ENCODE results near the gene CYSTM1.
A peak's percentile ranks its signal among the peaks of the same experiment; 100 is the strongest.
"Not testable (repeated sequence)": the region's sequence is repeated elsewhere in the genome, so short reads cannot be mapped to it uniquely, and the experiment has no call there.

Gene CYSTM1

DNA sequence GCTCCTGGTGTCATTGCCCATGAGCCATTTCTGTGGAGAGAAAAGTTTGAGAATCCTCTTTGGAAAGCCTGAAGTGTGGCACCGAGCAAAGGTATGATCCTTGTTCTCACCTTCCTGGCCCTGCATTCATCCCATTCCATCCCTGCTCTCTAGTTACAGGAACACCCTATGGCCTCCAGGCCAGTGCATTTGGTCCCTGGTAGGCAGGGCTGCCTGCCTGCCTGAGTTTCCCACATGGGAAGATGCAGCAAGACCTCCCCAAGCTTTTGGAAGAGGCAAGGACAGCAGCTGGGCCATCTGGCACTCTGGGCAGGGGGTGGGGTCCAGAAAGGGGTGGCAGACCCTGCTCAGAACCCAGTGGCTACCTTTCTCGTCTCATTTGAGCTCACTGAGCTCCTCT, 24.8 kb upstream of the CYSTM1 start:
- no peak for DNase-seq (ENCODE audit: low read depth)

DNA sequence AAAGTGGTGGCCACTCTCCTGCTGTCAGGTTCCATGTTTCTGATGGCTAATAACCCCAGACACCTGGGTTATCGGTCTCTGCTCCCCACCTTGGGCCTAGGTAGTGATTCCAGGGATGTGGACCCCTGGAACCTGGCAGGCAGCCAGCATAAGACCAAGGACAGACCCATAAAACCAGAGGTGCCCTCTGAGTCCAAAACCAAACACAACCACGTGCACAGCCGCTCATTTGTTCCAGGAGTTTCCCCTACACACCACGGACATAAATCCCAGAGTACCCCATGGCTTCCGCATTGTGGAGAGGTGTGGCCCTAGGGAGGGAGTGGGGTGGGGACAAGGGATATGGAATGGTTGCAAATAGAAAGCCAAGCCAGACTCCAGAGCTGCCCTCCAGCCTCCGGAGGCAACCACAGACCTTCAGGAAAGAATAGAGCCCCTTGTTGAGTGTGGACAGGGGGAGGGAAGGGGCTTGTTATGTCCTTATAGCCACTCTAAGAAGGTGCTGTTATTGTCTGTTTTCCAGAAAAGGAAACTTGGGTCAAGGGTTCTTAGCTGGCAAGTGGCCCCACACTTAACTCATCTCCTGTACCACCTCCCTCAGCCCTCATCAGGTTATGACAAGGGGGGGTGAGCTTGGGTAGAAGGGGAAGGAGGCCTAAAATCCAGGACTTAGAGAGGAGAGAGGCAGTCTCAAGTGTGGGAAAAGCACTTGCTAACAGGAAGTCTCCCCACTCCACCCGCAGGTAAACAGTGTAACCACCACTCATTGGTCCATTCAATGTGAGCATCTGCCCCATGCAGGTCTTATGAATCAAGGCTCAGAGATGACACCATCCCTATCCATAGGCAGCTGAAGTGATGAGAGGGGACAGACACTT, 23.6 kb upstream of the CYSTM1 start:
- DNase-seq (ENCODE audit: low read depth) = no peak

DNA sequence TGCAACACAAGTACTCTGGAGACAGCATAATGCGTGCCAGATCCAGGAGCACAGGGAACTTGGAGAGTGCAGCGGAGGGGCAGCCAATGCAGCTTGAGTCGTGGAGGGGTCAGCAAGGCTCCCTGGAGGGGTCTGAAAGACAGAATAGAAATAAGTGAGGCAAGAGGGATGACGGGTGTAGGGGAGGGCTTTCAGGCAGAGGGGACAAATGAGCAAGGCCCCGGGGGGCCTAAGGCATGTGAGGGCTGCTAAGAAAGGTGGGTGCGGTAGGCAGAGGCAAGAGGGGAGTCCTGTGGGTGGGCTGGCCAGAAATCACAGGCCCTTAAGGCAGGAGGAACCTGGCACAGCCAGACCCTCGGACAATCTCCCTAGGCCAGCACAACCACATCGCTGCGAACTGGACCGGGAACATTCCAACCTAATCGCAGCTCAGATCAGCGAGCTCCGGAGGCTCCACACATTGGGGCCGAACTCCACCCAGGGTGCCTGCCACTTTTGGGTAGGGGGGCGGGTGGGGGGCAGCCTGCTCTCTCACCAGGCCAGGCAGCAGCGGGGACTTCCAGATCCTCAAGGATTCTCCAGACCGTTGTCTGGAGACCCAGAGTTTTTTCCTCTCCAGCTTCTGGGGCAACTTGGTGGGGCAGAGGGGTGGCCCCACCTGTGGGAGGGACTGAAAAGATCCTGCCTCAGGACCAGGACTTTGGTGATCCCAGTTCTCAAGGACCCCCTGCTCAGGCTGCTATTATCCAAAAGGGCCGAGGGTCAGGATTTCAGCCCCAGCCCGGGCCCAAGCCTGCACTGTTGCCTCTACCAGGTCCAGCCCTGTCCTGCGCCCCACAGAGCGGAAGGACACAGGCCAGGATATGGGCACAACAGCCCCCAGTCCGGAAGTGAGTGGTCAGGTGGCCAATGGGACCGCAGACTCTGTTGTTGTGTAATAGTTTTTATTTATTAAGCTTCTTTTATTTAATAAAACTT, 22.7 kb upstream of the CYSTM1 start:
- DNase-seq (ENCODE audit: low read depth) = no peak

DNA sequence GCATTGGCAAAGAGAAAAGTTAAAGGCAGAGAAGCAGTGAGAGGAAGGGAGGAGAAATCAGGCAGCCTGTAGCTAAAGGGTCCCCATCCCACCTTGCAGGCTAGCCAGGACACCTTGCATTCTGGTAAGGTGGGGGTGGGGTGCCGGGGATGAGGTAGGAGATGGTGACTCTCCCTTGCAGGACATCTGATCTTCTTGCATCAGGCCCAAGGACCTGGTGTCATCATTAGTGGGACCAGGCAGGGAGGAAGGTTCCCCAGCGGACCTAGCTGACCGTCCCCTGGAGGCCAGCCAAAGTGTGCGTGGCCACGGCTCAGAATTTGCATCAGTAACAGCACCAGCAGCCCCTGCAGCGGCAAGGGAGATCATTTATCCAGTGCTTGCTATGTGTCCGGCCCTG, 21.7 kb upstream of the CYSTM1 start:
- DNase-seq (ENCODE audit: low read depth) = no peak

DNA sequence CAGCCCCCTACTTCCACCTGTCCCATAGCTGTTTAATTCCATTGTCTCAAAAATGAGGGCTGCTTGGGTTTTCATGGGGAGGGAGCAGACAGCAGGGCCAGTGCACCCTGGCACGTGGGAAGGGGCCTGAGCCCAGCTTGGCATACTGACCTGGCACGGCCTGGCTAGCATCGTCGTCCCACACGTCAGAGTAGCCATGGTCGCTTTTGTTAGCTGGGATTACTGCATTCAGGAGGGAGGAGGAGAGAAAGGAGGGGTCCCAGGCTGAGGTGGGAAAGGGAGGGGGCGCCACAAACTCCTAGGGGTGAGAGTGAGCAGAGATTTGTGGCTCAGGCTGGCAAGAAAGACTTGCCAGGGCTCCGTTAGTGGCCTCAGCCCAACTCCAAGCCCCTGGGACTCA, 21.1 kb upstream of the CYSTM1 start:
- DNase-seq (ENCODE audit: low read depth) = no peak

DNA sequence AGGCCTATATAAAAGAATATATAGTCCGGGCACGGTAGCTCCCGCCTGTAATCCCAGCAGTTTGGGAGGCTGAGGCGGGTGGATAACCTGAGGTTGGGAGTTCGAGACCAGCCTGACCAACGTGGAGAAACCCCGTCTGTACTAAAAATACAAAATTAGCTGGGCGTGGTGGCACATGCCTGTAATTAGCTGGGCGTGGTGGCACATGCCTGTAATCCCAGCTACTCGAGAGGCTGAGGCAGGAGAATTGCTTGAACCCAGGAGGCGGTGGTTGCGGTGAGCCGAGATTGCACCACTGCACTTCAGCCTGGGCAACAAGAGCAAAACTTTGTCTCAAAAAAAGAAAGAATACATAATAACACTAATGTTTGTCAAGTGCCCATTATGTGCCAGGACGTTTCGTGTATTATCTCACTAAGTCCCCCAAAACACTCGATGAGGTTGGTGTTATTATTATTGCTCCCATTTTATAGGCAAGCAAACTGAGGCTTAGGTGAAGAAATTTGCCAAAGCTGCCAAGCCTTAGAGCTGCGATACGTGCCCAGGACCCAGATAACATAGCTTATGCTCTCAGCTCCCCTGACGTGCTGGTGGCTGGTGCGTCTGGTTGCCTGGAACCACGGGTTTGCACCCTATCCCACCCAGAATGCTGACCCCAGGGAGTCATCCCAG, 20.1 kb upstream of the CYSTM1 start:
- DNase-seq (ENCODE audit: low read depth) = not testable (repeated sequence)

DNA sequence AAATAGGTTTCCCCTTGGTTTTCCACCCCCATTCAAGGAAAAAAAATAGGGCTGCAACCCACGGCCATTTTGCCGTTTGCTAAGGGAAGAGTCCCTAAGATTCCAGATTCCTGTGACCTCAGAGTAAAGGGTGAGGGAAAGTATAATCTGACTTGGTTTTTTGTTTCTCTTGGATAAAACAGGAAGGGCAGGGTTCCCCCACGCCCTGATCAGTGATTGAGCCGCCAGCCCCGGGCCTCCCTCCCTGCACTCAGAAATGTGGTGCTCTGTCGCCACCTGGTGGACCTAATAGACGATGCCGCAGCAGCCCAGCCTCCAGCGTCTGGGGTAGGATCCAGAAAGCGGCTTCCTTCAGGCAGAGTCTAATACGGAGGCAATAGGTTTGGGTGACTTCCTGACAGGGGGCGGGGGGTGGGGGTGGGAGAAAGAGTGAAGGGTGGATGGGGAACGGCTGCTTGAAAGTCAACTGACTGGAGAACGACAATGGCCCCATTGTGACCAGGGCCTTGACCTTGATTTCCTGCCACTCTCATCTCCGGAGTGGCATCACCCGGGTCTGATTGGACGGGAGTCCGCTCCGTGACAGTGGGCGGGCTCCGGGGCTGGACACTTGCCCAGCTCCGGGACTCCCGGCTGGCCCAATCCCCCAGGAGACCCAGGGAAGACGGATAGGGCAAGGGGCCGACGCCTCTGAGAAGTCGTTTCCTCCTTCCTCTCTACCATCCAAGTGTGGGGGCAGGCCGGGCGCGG, 17.8 kb upstream of the CYSTM1 start:
- DNase-seq (ENCODE audit: low read depth) = peak; percentile 65

DNA sequence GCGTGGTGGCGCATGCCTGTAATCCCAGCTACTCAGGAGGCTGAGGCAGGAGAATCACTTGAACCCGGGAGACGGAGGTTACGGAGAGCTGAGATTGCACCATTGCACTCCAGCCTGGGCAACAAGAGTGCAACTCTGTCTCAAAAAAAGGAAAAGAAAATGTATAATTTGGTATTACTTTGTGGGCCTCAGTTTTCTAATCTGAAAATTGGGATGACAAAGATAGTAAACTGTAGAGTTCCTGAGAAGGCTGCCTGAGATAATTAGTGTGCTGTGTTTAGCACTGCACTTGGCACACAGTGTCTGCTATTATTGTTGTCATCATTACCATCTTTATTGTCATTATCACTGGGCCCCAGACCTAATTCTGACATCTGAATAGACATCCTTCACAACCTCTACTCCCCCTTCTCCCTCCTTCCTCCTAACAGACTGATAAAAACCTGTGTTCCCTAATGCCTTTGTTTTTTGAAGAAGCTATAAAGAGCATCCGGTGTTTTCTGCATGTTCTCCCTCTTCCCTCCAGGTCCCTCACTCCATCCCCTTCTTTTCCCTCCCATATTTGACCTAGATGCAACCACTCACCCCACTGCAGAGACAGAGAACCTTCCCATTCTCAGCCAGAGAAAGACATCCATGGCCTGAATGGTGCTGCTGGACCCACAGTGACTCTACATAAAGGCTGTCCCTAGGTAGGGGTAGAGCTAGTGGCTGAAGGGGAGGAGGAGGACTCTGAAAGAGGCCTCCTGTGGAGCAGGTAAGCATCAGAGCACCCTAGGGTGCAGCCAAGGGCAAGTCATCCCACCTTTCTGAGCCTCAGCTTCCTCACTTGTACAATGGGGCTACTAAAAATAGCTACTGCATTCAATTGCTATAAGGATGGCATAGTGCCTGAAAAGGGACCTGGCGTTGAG, 15.7 kb upstream of the CYSTM1 start:
- no peak for DNase-seq (ENCODE audit: low read depth)

DNA sequence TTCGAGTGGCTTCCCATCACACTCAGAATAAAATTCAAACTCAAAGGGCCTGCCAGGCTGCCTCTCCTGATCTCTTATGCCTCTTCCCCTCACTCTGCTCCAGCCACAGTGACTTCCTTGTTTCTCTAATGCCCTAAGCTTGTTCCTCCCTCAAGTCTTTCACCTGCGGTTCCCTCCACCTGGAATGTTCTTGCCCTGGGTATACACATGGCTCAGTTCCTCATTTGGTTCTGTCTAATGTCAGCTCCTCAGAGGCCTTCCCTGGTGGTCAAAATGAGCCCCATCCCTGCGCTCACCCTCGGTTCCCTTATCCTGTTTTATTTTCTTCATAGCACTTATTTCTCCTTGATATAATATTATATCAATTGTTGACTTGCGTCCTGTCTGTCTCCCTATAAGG, 12.7 kb upstream of the CYSTM1 start:
- DNase-seq (ENCODE audit: low read depth) = no peak

DNA sequence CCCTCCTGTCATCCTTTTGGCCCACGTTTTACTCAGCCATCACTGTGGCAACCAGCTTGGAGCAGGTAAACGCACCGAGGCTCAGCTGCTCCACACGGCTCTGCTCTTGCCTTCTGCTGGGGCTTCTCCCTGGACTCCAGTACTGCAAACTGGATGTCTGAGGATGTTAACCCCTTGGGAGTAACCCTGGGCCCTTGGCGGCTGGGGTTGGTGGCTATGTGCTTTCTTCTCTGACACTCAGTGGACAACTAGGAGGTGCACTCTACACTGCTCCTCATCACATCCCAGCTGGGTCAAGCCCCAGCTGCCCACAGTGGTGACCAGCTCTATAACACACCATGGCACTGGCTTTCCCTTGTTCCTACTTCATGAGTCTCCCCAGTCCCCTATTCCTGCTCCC, 12.2 kb upstream of the CYSTM1 start:
- no peak for DNase-seq (ENCODE audit: low read depth)

DNA sequence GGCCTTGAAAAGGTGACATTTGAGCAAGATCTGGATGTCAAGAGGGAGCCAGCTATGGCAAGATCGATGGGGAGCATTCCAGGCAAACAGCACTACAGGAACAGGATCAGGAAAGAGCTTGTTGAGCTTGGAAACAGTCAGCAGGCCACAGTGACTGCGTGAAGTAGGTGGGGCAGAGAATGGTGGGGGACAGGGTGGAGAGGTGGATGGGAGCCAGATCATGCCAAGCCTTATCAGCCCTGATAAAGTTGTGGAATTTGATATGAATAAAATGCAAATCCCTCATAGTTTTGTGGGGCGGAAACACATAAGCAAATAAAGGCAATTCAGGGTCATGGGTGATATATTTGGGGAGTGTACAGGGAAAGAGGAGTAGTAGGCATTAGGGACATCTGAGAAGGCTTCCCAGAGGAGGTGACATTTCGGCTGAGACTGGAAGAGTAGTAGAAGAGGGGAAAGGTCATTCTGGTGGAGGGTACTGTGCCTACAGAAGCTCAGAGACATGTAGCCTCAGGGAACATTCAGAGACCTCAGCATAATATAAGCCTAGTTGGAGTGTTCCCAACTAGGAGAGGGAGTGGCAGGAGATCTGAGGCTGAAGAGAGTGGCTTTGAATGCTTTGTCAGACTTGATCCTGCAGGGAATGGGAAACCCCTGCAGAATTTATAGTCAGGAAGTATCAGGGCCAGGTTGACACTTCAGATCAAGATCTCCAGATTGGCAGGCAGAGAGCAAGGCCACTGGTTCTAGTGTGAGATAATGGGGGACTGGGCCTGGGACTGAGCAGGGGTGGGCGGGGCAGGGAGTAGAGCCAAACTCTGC, 9.7 kb upstream of the CYSTM1 start:
- no peak for DNase-seq (ENCODE audit: low read depth)

DNA sequence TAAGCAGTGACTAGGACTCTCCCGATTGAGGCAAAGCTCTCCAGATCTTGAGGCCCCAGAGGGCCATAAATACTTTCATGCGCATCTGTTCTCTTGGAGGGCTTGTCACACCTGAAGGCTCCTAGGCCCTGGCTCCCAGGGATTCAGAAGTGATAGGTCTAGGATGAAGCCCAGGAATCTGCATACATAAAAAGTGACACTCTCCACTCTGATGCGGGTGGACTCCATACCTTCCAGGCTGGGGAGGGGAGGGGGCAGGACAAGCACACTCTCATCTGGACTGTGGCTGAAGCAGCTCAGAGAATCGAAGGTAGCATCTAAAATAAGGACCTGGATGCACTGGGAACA, 9.1 kb upstream of the CYSTM1 start:
- DNase-seq (ENCODE audit: low read depth) = no peak

DNA sequence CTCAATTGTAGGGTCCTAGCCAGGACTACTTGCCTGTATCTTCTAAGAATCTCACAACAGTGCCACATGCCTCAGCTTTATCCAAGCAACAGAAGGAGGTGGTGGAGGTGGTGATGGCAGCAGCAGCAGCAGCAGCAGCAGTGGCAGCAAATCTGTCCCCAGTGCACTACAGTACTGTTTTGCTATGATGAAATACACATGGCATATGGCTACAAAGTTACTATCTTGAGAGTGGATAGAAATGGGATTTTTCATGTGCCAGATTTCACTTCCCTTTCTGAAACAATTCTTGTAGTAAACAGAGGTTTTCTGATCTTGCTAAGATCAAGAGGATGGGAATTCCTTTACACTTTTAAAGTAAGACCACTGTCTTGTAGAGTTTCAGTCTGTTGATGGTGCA, 8.1 kb upstream of the CYSTM1 start:
- no peak for DNase-seq (ENCODE audit: low read depth)

DNA sequence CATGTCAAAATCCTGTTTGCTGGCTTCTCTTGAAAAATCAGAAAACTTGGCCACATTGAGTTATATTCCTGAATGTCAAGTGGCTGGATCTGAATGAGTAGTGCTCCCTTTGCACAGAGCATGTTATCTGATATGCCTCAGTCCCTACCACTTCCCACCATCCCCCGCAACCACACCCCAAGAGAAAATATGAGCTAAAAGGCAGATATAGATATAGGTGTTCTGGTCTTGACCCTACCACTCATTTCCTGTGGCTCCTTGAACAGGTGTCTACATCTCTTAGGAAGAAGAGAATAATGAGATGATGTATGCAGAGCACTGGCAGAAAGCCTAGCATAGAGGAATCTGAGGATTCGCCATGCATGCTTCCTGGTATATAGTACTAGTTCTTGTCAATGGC, 6.6 kb upstream of the CYSTM1 start:
- no peak for DNase-seq (ENCODE audit: low read depth)

DNA sequence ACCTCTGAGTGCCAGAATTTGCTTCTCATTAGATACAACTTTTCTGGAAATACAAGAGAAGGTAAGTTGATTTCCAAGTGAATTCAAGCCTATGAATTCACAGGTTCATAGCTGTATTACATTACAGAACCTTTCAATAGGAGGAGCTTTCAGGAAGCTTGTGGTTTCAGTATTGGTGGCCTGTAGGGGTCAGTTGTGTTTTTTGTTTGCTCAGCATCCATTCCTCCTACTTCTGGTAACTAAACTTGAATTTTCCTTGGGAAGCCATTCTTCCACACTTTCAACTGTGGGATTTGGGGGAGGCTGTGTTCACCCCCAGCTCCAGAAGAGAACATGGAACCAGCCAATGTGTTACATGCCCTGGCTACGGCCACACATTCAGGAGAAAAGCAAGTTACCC, 5.6 kb upstream of the CYSTM1 start:
- DNase-seq (ENCODE audit: low read depth) = no peak

DNA sequence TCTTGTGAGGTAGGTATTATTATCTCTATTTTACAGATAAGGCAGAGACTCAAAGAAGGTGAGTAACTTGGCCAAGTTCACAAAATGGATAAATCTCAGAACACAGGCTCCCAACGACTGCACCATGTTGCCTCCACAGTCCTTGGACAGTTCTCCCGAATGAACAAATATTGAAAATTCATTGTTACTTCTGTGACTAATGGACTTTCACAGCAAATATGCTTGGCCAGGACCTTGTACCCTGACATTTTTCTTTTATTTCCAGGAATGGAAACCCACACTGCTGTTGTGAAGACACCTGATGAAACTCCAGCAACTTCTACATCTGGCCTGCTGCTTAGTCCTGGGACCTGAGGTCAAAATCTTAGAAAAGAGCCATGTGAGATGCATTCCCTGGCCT, 2.5 kb upstream of the CYSTM1 start:
- DNase-seq (ENCODE audit: low read depth) = no peak

DNA sequence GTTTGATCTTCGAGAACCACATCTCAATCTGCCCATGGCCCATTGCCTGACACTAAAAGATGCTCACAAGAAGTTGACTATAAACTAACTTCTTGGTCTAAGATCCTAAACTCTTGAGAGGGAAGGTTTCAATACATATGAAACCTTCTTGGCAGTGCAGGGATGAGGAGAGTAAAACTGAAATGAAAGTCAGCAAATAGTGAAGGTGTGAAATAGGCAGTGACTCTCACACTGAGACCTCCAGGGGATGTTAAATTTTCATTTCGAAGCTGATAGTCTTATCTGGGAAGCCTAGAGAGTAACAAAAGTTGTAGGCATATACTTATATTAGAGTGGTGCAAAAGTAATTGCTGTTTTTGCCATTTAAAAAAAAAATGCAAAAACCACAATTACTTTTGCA, 974 bp upstream of the CYSTM1 start:
- no peak for DNase-seq (ENCODE audit: low read depth)

DNA sequence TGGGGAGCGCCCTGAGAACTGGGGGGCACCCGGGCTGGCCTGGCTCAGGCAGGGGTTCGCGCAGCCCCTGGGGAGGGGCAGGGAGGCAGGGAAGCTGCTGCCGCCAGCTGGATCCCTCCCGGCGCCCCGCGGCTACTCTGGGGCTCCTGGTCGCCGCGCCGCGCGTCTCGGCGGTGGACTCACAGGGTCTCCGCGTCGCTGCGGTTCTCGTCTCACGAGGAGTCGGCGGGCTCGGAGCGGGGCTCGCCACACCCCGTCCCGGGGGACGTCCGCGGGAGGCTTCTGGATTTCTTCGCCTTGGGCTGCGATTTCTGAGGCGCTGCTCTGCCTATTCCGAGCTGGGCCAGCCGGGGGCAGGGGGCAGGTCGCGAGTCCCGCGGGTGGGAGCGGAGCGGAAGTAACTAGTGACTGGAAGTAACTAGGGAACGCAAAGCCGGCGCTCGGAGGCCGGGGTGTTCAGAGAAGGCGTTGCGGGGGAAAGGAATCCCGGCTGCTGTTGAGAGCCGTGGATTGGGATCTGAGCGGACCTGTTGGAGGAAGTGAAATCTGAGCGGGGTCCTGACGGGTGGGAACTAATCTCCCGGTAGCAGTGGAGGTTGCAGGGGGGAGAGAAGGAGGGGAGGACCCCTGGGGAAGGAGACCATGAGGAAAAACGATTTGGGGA, 511 bp downstream of the CYSTM1 start:
- peak; percentile 35 for DNase-seq (ENCODE audit: low read depth)

DNA sequence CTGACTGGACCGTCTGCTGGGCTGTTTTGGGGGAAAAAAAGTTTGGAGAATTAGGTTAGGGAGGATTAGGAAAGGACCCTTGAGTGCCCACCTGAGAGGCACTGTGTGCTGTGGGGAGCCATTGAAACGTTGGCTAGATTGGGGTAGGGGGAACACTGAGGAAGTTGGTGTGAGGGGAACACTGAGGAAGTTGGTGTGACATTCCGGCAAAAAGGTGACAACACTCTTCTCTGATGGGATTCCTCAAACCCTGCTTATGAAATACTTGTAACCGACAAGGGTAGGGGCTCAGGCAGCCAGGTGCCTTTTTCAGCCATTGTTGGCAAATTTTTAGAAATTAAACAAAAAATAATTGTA, 1.0 kb downstream of the CYSTM1 start:
- no peak for DNase-seq (ENCODE audit: low read depth)

DNA sequence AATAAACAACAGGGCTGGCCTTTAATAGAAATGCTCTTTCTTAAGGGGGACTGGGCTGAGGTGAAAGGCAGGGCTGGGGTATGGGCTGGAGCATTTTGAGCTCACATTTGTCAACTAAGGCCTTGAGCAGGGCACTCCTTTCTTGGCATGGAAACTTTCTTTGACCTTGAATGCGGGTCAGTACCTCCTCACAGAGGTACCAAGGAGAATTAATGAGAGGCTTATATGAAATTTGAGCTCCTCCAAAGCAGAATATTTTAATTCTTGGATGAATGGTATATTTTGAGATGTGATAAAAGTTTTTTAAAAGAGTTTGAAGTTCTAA, 3.1 kb downstream of the CYSTM1 start:
- DNase-seq (ENCODE audit: low read depth) = no peak
